ENCODE results near the gene TLR3.

GRCh38 chr4:186105647-186106321 is 36.8 kb downstream of the TLR3 start:
- TF ChIP-seq CTCF (IDR thresholded peaks at IDR 0.05) (no peak), POLR2A (IDR thresholded peaks at IDR 0.05) (peak; percentile 55 to 88 (median 83))
